Activated CD8-positive, alpha-beta memory T cell treated with anti-CD3 and anti-CD28 coated beads for 48 hours (primary cell): ENCODE data around the gene SH2D3C.
A peak's percentile ranks its signal among the peaks of the same experiment; 100 is the strongest.

Source experiments
- DNase-seq, 3 experiments: peaks; one replicate each; pipeline ENCODE4 v3.0.0-alpha.2; 2020; ENCODE audit warnings: low read depth in 2 of 3, low spot score in 2 of 3

The SH2D3C gene

DNA sequence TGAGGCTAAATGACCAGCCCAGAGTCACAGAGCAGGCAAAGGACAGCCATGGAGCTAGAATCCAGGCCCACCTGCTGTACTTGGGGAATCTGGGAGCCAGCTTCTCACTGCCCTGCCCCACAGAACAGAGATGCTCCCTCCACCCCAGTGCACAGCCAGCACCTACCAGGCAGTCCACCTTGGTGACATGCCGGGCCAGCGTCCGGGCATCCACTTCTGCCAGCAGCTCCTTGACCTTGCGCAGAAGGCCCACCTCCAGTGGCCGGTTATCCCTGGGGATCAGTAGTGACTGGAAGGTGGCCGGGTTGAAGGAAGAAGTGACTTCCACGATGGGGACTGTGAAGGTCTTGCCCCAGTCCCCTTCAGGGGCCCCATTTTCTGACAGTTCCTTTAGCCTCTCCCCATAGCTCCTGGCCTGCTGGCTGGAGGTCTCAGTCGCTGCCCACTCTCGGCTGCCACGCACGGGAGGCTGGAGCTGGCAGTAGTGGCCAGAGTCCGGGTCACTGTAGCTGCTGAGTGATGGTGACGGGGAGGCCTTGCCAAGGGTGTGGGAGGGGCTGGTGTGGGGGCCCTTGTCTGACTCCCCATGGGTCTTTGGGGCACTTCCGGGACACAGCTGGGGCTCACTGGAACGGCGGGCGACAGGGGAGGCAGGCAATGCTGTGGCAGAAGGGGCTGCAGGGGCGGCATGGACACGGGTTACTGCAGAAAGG lies 33.9 kb downstream of the SH2D3C start:
- no peak for DNase-seq

DNA sequence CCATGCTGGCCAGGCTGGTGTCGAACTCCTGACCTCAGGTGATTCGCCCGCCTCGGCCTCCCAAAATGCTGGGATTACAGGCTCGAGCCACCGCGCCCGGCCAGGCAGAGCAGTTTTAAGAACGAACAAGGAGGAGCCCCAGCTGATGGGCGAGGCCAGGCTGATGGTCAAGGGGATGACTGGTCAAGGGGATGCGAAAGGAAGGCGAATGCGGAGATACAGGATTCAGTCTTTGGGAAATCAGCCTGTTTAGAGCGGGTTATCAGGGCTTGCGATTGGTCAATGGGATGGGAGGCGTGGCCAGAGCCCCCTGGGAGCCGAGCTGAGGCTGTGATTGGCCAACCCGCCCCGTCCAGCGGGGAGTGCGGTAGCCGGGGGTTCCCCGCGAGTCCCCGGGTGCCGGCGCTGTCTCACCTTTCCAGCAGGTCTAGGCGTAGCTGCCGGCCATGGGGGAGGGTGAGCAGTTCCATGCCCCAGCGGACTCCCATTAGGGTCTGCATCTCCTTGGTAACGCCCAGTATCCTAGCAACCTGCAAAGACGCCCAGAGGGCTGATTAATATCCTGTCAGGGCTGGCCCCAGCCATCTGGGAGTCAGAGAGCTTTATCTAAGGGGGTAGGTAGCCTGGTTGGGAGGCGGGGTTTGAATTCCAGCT lies 35.9 kb downstream of the SH2D3C start:
- no peak for DNase-seq

DNA sequence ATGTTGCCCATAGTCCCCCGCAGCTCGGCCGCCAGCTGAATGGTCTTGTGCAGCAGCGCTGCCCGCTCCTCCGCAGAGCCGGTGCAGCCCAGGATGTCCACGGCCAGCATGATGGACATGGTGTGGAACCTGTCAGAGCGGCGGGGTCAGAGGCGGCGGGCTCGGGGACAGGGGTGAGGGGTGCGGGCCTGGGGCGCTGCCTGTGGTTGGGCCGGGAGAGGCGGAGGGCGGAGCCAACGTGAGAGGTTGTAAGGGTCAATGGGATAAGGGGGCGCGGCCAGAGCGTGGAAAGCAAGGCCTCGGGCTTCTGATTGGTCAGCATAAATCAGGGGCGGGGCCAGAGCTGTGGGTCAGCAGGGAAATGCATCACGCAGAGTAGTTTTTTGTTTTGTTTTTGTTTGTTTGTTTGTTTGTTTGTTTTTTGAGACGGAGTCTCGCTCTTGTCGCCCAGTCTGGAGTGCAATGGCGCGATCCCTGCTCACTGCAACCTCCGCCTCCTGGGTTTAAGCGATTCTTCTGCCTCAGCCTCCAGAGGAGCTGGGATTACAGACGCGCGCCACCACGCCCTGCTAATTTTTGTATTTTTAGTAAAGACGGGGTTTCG lies 36.5 kb downstream of the SH2D3C start:
- no peak for DNase-seq

DNA sequence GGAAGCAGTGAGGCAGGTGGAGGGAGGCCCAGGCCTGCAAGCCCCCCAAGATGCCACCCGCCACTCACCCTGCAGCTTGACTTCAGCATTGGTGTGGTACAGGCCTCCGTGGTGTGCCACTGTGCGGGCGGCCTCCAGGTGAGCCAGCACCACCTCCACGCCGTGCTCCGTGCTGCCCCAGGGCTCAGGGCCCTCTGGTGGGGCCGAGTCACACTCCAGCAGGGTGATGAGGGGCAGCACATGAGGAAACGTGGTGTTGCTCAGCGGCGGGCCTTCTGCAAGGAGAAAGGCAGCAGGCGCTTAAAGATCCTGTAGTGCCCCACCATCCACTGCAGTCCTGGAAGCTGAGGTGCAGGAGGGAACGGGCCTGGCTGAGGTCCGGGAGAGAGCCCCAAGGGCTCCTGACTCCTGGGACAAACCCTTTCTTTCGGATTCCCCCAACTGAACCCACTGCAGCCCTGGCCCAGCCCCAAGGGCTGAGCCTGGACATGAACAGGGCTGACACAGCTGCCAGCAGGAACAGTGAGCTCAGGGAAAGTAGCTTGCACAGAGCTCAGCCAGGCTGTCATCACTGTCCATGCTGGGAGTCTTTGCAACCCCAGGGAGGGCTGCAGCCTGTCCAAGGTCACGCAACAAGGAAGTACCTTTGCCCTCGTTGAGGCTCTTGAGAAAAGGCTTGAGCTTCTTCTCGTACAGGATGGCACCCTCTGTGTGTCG lies 38.7 kb downstream of the SH2D3C start:
- DNase-seq: no peak

DNA sequence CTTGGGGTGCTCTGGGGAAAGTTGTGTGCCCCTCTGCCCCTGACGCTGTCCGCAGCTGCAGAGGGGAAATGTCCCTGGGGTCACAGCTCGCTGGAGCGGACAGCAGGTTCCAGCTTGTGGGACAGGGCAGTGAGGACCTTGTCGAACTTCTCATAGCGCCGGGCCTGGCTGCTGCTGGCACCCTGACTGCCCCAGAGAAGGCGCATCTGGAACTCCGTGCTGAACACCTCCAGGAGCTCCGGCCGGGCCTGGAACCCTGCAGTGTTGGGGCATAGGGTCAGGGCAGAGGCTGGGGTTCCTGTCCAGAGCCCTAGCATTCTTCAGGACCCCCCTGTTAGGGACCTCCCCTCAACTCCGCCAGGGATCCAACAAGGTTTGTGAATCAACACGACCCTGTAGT lies 39.8 kb downstream of the SH2D3C start:
- DNase-seq: no peak

DNA sequence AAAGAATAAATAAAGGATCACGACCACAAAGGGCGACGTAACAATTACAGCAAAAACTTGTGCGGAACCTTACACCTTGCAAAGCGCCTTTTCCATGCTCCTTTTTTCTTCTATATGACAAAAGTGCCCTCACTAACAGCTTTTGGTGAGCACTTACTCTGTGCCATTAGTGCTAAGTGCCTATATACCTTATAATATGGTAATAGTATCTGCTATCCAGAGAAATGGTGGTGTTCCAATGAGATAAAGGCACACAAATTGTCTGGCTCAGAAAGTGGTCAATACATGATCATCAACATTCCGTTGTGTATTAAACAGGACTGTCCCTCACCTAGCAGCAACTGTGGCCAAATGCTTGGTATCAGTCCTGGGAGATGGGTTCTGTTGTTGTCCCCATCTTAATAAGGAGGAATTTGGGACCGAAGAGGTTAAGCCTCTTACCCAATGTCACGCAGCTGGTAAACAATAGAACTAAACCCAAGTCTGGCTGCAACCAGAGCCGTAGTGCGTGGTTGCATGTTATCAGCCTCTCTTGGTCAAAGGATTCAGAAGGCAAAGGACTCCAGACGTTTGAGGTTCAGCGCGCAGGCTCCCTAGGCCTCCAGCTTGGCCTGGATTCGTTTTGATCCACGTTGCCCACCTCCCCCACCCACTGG lies 42.8 kb downstream of the SH2D3C start:
- DNase-seq: no peak

DNA sequence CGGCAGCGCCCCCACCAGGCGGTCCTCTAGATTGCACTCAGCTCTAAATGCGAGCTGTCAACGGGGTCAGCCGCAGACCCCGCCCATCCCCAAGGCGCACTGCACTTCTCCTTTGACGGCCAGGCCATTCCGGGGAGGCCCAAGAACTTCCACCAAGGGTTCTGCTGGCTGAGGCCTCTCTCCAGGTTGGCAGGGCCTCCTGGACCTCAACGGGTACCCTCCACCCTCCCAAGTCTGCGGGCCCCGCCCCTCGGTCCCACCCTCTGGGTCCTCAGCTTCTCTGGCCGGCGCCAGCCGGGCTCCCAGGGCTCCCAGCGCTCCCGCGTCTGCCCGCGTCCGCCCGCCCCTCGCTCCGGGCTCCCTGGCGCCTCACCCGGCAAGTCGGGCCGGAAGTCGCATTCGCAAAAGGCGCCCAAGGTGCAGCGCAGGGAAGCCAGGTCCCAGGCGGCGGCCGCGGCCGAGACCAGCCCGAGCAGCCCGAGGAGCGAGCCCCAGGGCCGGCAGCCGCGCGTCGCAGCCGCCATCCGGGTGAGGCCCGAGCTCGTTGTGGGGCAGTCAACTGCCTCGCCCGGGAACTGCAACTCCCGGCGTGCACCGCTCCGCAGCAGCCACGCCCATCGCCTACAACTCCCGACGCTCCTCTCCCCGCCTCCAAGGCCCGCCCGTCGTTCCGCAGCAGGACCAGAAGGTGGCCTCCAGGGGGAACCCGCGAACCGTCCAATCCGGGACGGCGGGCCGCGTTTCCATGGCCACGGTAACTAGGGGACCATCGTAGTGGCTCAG lies 43.5 kb downstream of the SH2D3C start, which contains the start of gene TOR2A:
TSS of gene TOR2A (minus strand) at position 548 of the 783 bp plus-strand sequence. CDS start at position 524, 24 bp downstream.
- DNase-seq: peak; percentile 95 to 97 (median 95)

DNA sequence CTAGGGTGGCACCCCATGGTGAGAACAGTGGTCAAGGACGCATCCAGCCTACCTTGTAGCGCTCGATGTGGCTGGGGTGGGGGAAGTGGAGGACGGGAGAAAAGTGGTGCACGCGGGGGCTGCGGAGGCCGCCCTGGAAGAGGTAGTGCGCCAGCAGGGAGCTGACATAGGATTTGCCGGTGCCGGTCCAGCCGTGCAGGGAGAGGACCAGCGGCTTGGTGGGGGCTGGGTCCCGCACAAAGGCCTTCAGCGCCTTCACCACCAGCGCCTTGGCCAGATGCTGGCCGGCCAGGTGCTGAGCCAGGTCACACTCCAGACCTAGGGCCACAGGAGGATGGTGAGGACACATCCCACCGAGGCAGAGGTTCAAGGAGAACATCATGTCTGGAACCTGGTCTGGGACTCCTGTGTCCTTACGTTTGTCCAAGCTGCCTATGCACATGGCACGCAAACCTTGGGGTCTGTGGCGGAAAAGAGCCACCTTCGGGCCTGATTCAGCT lies 44.2 kb downstream of the SH2D3C start:
- DNase-seq: no peak

DNA sequence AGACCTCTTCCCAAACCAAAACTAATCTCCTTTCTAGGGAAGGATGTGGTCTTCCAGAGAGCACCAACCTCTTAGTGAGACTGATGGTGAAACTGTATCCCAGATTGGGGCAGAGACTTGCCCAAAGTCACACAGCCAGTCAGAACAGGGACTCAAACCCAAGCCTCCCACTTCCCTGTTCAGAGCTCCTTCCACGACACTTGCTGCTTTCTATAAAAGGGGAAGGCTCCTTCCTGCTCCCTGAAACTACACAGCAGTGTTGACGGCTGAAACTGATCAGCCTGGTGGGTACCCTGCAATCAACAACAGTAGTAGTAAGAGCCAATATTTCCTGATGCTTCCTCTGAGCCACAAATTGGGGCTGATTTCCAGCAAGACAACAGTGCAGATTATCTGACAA lies 44.9 kb downstream of the SH2D3C start:
- no peak for DNase-seq

DNA sequence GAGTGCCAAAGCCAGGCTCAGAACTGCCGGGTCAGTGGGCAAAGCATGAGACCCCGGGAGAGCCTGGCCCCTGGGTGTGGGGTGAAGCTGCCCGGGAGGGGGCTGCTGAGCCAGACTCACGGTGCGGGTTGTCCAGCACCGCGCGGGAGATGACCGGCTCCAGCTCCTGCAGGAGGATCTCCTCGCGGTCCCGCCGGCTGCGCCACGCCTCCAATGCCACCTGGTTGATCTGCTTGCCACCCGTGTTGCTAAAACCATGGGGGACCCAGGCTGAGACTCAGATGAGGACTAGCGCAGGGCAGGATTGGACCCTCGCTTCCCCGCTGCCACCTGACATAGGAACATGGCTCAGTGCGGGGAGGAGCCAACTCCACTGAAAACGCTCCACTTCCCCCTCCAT lies 46.0 kb downstream of the SH2D3C start:
- no peak for DNase-seq

DNA sequence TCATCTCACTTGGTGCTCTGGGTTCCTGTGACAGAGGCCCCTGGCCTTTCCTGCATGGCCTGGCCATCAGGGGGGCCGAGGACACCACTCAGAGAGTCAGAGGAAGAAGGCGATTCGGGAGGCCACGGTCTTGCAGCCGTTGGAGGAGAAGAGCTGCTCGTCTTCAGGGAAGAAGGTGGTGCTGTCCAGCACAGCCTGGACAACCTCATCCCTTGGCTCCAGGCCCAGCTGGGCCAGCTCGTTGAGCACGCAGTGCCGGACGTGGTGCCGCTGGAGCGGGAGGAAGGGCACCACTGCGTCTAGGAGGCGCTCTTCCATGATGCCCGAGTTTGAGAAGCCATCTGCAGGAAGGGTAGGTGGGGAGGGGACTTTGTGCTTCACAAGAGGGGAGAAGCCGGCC lies 46.5 kb downstream of the SH2D3C start:
- DNase-seq: no peak

DNA sequence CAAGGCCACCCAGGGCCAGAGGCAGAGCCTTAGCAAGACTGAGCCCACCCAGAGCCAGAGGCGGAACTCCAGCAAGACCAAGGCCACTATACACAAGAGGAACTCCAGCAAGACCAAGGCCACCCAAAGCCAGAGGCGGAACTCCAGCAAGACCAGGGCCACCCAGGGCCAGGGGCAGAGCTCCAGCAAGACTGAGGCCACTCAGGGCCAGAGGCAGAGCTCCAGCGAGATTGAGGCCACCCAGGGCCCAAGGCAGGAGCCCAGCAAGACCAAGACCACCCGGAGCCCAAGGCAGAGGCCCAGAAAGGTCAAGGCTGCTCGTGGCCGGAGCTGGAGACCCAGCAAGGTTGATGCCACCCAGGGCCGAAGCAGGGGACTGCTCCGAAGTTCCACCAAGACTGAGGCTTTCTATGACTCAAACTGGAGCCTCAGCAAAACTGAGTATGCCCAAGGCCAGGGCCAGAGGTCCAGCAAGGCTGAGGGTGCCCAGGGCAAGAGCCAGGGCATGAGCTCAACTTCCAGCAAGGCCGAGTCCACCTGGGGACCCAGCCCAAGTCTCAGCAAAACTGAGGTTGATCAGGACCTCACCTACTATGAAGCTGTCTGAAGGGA lies 47.6 kb downstream of the SH2D3C start:
- no peak for DNase-seq

DNA sequence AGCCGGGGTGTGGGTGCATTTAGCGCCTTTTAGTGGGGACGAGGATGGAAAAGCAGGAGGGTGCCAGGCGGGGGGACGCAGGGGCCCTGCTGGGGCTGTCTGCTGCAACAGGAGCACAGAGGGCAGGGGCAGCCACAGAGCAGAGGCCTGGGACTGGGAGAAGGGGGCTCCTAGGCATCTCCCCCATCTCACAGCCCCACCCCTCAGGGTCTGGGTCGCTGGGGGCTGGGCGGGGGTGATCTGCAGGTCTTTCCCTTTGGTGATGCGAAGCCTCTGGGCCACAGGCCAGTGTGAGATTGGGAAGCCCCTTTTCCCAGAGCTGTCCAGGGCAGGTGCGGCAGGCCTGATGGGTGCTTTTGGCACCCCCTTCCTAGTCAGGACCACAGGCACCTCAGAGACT lies 48.2 kb downstream of the SH2D3C start:
- DNase-seq: no peak

DNA sequence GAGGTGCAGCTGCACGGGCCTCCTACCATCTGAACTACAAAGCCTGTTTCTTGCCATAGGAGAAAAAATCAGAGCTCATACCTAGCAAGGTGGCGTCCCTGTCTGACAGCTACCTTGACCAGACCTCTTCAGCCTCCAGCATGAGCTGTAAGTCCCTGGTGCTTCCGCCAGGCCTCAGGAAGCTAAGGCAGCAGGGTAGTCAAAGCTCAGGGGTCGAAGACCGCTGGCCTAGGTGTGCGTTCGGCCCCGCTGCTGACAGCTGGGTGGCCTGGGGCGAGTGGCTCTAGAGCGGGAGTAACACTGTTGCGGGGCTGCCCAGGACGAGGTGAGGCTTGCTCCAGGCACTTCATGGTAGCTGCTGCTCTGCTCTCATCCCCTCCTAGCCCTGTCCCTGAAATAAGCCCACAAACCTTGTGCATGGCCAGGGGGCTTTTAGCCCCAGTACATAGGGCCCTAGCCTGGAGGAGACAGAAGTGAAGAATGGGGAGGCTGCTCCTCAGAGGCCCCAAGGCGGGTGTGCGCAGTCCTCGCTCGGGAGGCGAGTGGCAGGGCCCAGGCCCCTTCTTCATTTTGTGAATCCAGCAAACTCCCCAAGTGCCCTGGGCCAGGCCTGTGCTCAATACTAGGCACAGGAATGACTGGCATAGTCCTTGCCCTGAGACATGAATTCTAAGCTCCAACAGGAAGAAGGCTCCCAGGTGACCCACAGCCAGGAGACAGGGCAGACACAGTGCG lies 48.8 kb downstream of the SH2D3C start:
- DNase-seq: no peak

DNA sequence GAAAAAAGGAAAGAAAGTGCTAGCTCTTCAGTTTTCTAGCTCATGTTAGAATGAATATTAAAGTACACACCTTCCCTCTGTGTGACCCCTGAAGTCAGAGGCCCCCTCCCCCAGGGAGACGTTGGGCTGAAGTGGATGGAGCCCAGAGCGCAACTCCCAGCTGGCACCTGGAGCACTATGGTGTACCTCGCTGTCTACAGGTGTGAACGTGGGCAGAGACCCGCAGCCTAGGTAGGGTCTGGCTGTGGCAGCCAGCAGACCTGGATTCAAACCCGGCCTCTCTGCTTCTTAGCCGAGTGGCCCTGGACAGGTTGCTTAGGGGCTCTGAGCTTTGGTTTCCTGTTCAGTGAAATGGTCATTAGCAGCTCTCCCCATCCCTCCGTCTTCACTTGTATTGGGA lies 49.7 kb downstream of the SH2D3C start:
- no peak for DNase-seq

DNA sequence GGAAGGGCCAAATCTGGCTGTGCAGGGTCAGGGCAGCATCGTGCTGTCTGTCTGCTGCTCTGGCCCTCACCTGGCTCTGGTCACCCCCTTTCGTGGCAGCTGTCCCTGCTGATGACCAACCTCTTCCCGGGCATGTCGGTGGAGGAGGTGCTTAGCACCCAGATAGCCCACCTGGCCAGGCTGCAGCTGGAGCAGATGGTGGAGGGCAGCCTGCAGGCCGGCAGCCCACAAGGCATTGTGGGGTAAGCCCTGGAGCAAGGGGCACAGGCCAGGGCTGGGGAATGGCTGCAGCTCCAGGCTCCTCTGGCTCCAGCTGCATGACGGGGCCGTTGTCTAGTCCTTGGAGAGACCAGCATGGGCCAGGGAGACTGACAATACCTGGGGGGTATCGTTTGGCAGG lies 51.6 kb downstream of the SH2D3C start:
- no peak for DNase-seq

DNA sequence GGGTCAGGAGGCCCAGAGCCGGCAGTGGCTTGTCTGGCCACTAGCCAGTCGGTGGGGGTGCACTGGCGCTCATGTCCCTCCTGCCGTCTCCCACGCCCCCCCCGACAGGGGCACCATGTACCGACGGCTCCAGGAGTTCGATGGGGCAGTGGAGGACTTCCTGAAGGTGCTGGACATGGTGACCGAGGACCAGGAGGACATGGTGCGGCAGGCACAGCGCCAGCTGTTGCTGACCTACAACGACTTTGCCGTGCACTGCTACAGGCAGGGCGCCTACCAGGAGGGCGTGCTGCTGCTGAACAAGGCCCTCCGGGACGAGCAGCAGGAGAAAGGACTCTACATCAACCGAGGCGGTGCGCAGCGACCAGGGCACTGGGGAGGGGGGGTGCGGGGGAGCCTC lies 54.5 kb downstream of the SH2D3C start:
- DNase-seq: no peak

DNA sequence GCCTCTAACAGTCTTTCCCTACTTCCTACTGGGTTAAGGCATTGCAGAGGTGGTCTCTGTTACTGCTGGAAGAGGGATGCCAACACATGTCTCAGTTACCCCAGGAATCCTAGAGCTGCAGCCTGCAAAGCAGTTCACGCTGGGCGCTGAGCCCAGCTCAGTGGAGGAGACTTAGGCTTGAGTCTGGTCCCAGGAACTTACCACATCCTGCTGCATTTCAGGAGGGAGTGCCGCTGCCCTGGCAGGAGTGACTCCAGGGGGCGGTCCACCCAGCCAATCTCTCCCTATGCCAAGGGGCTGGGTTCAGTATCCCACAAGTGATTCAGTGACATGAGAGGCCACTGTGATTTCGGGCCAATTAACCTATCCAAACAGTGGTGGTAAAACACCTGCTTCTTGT lies 55.0 kb downstream of the SH2D3C start:
- no peak for DNase-seq

DNA sequence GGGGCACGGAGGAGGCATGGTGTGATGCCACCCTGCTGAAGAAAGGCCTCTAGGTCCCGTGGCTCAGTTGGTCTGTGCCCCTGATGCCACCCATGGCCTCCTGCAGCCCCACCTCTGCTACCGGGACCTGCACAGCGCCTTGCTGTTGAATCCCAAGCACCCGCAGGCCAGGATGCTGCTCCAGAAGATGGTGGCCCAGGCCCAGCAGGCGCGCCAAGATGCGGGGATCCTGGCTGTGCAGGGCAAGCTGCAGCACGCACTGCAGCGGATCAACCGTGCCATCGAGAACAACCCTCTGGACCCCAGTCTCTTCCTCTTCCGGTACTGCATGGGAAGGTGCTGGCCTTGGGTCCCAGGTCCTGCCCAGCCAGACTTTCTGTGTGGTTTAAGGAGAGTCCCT lies 55.5 kb downstream of the SH2D3C start:
- DNase-seq: no peak
